Measurements from ENCODE around the gene STARD7.
"Not testable (repeated sequence)": the region's sequence is repeated elsewhere in the genome, so short reads cannot be mapped to it uniquely, and the experiment has no call there.

Gene STARD7

GRCh38 chr2:96163768-96164429 is 44.7 kb downstream of the STARD7 start:
- no peak for DNase-seq (ENCODE audit: low read depth, low spot score)

- DNase-seq (ENCODE audit: low read depth, low spot score): no peak
Observed at GRCh38 chr2:96163415-96163767, 45.2 kb downstream of the STARD7 start.

GRCh38 chr2:96161898-96162297 is 46.7 kb downstream of the STARD7 start:
- DNase-seq (ENCODE audit: low read depth, low spot score): no peak

GRCh38 chr2:96160366-96160765 is 48.3 kb downstream of the STARD7 start:
- not testable (repeated sequence) for DNase-seq (ENCODE audit: low read depth, low spot score)

GRCh38 chr2:96159084-96159830 is 49.4 kb downstream of the STARD7 start:
- no peak for DNase-seq (ENCODE audit: low read depth, low spot score)

- DNase-seq (ENCODE audit: low read depth, low spot score): no peak
Observed at GRCh38 chr2:96158554-96158940, 50.1 kb downstream of the STARD7 start.

- no peak for DNase-seq (ENCODE audit: low read depth, low spot score)
Observed at GRCh38 chr2:96157649-96158553, 50.7 kb downstream of the STARD7 start.

GRCh38 chr2:96156926-96157648 is 51.5 kb downstream of the STARD7 start:
- DNase-seq (ENCODE audit: low read depth, low spot score): no peak

GRCh38 chr2:96156011-96156820 is 52.4 kb downstream of the STARD7 start:
- no peak for DNase-seq (ENCODE audit: low read depth, low spot score)

GRCh38 chr2:96154506-96155380 is 53.9 kb downstream of the STARD7 start:
- DNase-seq (ENCODE audit: low read depth, low spot score): no peak

- DNase-seq (ENCODE audit: low read depth, low spot score): no peak
Observed at GRCh38 chr2:96153991-96154431, 54.6 kb downstream of the STARD7 start.

- DNase-seq (ENCODE audit: low read depth, low spot score): no peak
Observed at GRCh38 chr2:96153291-96153713, 55.3 kb downstream of the STARD7 start.

GRCh38 chr2:96152304-96153161 is 56.1 kb downstream of the STARD7 start:
- no peak for DNase-seq (ENCODE audit: low read depth, low spot score)

GRCh38 chr2:96151595-96152303 is 56.9 kb downstream of the STARD7 start:
- DNase-seq (ENCODE audit: low read depth, low spot score): no peak

GRCh38 chr2:96150791-96151594 is 57.6 kb downstream of the STARD7 start:
- DNase-seq (ENCODE audit: low read depth, low spot score): no peak

- DNase-seq (ENCODE audit: low read depth, low spot score): no peak
Observed at GRCh38 chr2:96150007-96150640, 58.5 kb downstream of the STARD7 start.
